Pericardium fibroblast (primary cell): ENCODE data around the gene CAPG. TPM values are rescaled to one million over a fixed set of nuclear protein-coding genes. Genes with fewer than 3 reads are reported as not detected.

ENCODE experiments used
- total RNA-seq: library from RNA; depleted of rRNA; stranded (reverse); fragments of >200 nt; gene quantifications from 2 replicates; pipeline ENCODE4 v1.2.3, GENCODE V29; 2015

Gene CAPG, protein sequence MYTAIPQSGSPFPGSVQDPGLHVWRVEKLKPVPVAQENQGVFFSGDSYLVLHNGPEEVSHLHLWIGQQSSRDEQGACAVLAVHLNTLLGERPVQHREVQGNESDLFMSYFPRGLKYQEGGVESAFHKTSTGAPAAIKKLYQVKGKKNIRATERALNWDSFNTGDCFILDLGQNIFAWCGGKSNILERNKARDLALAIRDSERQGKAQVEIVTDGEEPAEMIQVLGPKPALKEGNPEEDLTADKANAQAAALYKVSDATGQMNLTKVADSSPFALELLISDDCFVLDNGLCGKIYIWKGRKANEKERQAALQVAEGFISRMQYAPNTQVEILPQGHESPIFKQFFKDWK
- 72.2 and 88.8 TPM in 2 replicates for total RNA-seq

DNA sequence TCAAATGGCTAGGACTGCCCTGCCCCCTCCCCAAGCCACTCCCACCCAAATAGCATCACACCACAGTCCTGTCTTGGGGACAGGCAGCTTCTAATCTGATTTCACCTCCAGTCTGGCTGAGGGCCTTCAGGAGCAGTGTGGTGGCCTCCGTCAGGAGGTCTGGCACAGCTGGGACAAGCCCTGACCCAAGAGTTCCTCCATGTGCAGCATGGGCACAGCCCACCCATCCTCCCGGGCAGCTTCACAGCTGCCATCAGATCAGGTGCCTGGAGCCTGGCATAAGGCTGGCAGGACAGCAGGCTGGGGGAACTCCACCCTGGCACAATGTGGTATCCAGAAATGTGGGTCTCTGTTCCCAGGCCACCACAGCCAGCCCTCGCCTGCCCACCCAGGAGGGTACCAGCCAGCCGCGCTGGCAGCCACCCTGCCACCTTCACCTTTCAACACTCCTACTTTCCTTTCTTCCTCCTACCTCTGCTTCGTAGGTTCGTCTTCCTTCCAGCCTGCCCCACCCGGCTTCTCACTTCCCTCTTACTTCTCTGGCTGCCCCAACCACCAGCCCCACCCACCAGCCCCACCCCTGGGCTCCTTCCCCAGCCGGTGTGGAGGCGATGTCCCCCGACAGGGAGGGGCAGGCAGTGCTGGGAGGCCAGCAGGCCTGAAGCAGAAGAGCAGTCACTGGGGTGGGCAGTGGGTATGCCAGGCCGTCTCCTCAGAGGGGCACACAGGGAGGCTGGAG lies at the start of gene CAPG:
CAPG (minus strand) TSS at position 522 of the 739 bp plus-strand sequence. CDS start 8,221 bp downstream, outside the sequence.

DNA sequence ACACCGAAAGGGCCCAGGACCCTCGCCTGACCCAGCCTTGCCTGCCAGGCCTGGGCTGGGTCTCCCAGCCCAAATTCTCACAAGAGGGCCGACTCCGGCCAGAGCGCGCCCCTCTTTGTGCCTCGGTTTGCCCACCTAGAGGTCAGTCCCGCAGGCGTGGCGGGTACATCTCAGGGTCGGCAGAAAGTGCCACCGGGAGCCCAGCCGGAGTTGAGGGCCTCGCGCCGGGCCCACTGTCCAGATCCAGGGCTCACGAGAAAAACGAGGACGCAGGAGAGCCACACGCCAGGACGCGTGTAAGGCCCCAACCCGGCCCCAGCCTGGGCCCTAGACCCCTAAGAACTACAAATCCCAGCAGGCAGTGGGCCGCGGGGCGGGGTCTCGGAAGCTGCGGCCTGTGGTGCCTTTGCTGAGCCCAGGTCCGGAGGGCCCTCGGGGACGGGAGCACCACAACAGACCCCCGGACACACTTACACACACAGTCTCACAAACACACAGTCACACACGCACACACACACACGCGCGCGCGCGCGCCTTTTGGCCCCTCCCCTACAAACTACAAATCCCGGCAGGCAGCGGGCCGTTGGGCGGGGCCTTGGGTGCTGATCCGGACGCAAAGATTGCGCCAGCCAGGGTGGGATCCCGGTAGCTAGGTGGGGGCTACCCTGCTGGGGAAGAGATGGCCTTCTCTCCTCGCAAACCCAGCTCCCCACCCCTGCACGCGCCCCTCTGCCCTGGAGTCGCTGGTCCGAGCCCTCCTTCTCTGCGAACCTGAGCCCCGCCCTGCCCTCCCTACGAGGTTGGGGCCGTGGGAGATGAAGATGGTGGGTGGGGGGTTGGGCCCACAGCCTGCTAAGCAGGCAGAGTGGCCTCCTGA lies 8.2 kb upstream of the CAPG start, which contains the start of gene SH2D6:
SH2D6 (plus strand) TSS at position 583 of the 877 bp plus-strand sequence. CDS start 10,752 bp downstream, outside the sequence.

DNA sequence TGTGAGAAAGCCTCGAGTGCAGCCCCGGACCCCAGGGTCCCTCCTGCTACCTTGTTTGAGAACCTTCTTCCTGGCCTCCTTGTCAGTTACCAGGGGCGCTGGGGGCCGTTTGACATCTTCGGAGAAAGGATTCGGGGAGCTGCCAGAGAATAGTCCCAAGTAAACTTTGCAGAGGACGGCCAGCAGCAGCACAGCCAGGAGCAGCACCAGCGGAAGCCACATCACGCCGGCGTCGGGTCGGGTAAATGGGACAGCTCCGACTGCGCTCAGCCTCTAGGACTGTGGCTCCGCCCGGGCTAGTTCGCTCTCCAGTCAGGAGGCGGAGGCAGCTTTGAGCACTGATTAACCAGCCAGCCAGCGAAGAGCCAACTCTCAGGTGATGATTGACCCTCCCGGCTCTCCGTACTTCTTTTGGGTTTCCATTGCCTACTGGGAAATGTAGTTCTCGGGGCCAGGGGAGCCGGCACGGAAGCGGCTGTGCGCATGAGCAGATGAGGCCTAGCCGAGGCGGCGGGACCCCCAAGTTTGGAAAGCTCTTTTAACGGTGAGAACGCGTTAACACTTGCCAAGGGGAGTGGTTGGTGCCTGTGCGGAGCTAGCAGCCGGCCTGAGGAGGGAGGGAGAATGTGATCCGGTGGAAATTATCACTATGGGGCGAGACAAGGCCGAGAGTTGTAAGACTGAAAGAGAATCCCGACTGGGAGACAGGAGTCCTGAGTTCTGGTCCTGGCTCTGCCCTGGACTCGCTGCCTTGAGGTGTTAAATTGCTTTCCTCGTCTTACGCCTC lies 55.7 kb downstream of the CAPG start, which contains the start of the genes ELMOD3 and RETSAT:
ELMOD3 (plus strand) TSS at position 484 of the 787 bp plus-strand sequence. CDS start 2,430 bp downstream, outside the sequence.
RETSAT (minus strand) TSS at position 243 of the 787 bp plus-strand sequence; CDS start at position 222, 21 bp downstream.

Other genes with a start within 250 kb of the CAPG start
- 63.9 and 67.5 TPM in 2 replicates for gene TGOLN2, start 82.4 kb downstream of the CAPG start, total RNA-seq
- 26.6 and 35.0 TPM in 2 replicates for gene RETSAT, start 55.8 kb downstream of the CAPG start, total RNA-seq
- gene ELMOD3, start 55.6 kb downstream of the CAPG start, total RNA-seq, result 10.0 and 15.3 TPM in 2 replicates
- not detected in 2 replicates for gene SH2D6, start 8.3 kb upstream of the CAPG start, total RNA-seq
- gene MAT2A, start 128.8 kb upstream of the CAPG start, total RNA-seq, result 95.3 and 95.9 TPM in 2 replicates
- 34.6 and 35.4 TPM in 2 replicates for gene GGCX, start 151.1 kb upstream of the CAPG start, total RNA-seq
- 5.8 TPM in 1 of 2 replicates, not detected in the other for gene VAMP8, start 167.2 kb upstream of the CAPG start, total RNA-seq
- 33.1 and 70.7 TPM in 2 replicates for gene VAMP5, start 174.1 kb upstream of the CAPG start, total RNA-seq
- 157 and 188 TPM in 2 replicates for gene RNF181, start 185.4 kb upstream of the CAPG start, total RNA-seq
- gene TMEM150A, start 192.3 kb upstream of the CAPG start, total RNA-seq, result 22.9 and 26.7 TPM in 2 replicates
- 5.3 and 8.2 TPM in 2 replicates for gene C2orf68, start 201.7 kb upstream of the CAPG start, total RNA-seq
- gene USP39, start 205.8 kb upstream of the CAPG start, total RNA-seq, result 39.1 and 51.7 TPM in 2 replicates